Erythroblast (primary cell): ENCODE results near the gene PIK3R4.

Source experiments
- GATA1 ChIP-seq: IDR thresholded peaks from 2 replicates; pipeline ENCODE4 v1.6.1; 2011; ENCODE audit warnings: low read depth, mild to moderate bottlenecking, control low read depth, low read length, moderate library complexity
- POLR2A ChIP-seq: IDR thresholded peaks from 2 replicates; pipeline ENCODE4 v1.6.1; 2011; ENCODE audit warnings: mild to moderate bottlenecking, low read length

DNA sequence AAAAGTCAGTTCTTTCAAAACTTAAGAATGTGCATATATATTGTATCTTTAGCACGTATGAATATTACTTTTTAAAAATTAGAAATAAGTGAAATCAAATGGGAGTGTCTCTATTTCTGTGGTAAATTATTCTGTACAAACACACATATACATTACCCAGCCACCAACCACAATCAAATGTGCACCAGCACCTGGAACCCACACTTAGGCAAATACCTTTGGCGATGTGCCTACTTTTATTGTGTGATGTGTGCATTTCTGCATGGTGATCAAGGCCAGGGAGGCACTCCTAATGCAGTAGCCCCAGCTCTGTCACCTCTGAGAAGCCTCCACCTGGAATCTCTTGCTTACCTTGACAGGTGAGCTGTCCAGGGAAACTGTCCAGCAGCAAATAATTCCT is 76.9 kb downstream of the PIK3R4 start:
- TF ChIP-seq POLR2A (no peak), GATA1 (no peak)
